ENCODE results near the gene SLC25A11.

DNA sequence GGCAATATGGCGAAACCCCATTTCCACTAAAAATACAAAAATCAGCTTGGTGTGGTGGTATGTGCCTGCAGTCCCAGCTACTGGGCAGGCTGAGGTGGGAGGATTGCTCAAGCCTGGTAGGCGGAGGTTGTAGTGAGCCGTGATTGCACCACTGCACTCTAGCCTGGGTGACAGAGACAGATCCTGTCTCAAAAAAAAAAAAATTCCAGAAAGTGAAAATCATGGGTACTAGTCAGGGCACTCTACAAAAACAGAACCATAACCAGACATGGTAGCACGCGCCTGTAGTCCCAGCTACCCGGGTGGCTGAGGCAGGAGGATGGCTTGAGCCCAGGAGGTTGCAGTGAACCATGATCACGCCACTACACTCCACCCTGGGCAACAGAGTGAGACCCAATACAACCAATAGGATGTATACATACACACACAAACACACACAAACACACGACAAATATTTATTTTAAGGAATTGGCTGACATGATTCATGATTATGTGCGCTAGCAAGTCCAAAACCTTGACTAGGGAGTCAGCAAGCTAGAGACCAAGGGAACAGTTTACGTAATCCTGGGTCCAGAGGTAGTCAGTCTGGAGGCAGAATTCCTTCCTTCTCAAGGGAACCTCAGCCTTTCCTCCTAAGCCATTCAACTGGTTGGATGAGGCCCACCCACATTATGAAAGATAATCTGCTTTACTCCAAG lies 19.3 kb downstream of the SLC25A11 start:
- TF ChIP-seq, protein P1, sequence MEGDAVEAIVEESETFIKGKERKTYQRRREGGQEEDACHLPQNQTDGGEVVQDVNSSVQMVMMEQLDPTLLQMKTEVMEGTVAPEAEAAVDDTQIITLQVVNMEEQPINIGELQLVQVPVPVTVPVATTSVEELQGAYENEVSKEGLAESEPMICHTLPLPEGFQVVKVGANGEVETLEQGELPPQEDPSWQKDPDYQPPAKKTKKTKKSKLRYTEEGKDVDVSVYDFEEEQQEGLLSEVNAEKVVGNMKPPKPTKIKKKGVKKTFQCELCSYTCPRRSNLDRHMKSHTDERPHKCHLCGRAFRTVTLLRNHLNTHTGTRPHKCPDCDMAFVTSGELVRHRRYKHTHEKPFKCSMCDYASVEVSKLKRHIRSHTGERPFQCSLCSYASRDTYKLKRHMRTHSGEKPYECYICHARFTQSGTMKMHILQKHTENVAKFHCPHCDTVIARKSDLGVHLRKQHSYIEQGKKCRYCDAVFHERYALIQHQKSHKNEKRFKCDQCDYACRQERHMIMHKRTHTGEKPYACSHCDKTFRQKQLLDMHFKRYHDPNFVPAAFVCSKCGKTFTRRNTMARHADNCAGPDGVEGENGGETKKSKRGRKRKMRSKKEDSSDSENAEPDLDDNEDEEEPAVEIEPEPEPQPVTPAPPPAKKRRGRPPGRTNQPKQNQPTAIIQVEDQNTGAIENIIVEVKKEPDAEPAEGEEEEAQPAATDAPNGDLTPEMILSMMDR (conservative IDR thresholded peaks at IDR 0.05 in 1 of 2, IDR thresholded peaks at IDR 0.05 in 1 of 2; ENCODE audit: low read depth in 1 of 2, low read length in 2 of 2): no peak
- TF ChIP-seq EZH2 (IDR thresholded peaks at IDR 0.05; ENCODE audit: low read length, missing control alignments): no peak

Measured in fibroblast of lung (primary cell).